ENCODE data around the gene NR3C1.

GRCh38 chr5:143331956-143332355, 71.5 kb downstream of the NR3C1 start:
- no peak for TF ChIP-seq CTCF (IDR thresholded peaks at IDR 0.05; ENCODE audit: low read length)
- no peak for TF ChIP-seq EZH2phosphoT487 (IDR thresholded peaks at IDR 0.05; ENCODE audit: low read length)
- TF ChIP-seq EZH2 (optimal IDR thresholded peaks at IDR 0.05; ENCODE audit: low read depth, low read length): no peak
